DOHH2 (cell line): ENCODE results near the gene MYADML2.

ENCODE experiments used
- EZH2phosphoT487 ChIP-seq: fragments of 200-600 bp; sonication (generic); IDR thresholded peaks from 2 replicates; pipeline ENCODE4 v1.6.1; 2017; ENCODE audit warnings: borderline replicate concordance, mild to moderate bottlenecking, antibody characterized with exemption, low read length, moderate library complexity, mixed read lengths
- TF ChIP-seq, protein P1 (sequence below): fragments of 200-600 bp; sonication (generic); IDR thresholded peaks from one replicate; pipeline ENCODE4 v1.5.1; 2014; ENCODE audit warnings: antibody characterized with exemption, mild to moderate bottlenecking, low read depth, low read length; ENCODE audit not compliant: poor library complexity, severe bottlenecking

DNA sequence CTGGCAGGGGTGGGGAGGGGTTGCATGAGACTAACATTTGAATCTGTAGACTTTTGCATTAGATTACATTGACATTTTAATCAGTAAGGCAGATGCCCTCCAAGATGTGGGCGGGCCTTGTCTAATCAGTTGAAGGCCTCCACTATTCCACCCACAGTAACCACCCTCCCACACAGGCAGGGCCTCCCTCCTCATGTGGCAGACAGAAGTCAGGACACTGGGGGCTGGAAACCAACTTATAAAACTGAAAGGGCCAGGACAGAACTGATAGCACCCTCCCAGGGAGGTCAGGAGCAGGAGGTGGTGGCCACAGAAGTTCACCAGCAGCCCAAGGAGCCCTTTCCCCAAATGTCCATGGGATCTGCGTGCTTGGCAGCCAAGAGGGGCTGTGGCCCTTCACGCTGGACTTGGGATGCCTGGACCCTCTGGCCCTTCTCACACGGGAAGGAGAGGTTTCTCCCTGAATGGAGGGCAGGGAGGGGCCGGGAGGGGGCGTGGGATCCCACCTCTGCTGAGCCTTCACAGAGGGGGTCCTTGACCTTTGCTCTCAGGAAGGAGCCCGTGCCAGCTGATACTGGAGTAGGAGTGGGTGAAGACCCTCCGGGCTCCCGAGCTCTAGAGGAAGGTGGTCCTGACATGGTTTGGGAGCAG lies 14.6 kb downstream of the MYADML2 start:
- TF ChIP-seq, protein P1, sequence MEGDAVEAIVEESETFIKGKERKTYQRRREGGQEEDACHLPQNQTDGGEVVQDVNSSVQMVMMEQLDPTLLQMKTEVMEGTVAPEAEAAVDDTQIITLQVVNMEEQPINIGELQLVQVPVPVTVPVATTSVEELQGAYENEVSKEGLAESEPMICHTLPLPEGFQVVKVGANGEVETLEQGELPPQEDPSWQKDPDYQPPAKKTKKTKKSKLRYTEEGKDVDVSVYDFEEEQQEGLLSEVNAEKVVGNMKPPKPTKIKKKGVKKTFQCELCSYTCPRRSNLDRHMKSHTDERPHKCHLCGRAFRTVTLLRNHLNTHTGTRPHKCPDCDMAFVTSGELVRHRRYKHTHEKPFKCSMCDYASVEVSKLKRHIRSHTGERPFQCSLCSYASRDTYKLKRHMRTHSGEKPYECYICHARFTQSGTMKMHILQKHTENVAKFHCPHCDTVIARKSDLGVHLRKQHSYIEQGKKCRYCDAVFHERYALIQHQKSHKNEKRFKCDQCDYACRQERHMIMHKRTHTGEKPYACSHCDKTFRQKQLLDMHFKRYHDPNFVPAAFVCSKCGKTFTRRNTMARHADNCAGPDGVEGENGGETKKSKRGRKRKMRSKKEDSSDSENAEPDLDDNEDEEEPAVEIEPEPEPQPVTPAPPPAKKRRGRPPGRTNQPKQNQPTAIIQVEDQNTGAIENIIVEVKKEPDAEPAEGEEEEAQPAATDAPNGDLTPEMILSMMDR = no peak
- no peak for TF ChIP-seq EZH2phosphoT487
